Kidney (tissue), 14 donors: ENCODE measurements around the gene MAGOH. TPM values are rescaled to one million over a fixed set of nuclear protein-coding genes. Genes with fewer than 3 reads are reported as not detected.
"Not testable (repeated sequence)": the region's sequence is repeated elsewhere in the genome, so short reads cannot be mapped to it uniquely, and the experiment has no call there.

ENCODE experiments used
- DNase-seq, 5 donors: peaks; one replicate each; pipeline ENCODE4 v3.0.0-alpha.2; 2013 to 2020
- FAIRE-seq: peaks from 2 replicates; lab custom pipeline; 2012; peaks lifted over from hg19 to GRCh38; lab: Jason Lieb, UNC
- H3K27ac ChIP-seq, 2 donors: one replicate each; pipeline ENCODE4 v1.7.0; 2013; ENCODE audit warnings: low read depth in 2 of 2, low read length in 2 of 2, inconsistent platforms in 1 of 2
- H3K27me3 ChIP-seq: one replicate; pipeline ENCODE4 v1.7.1; 2013; ENCODE audit warnings: low read length, inconsistent platforms; ENCODE audit not compliant: control insufficient read depth, insufficient read depth
- H3K36me3 ChIP-seq, 3 donors: one replicate each; pipeline versions ENCODE4 v1.7.0 to v1.7.1; 2013; ENCODE audit warnings: low read length in 3 of 3, control low read depth in 1 of 3, inconsistent platforms in 1 of 3; ENCODE audit not compliant: insufficient read depth in 3 of 3, control insufficient read depth in 2 of 3
- H3K4me1 ChIP-seq, 3 donors: one replicate each; pipeline versions ENCODE4 v1.7.0 to v1.7.1; 2013; ENCODE audit warnings: low read length in 3 of 3, inconsistent platforms in 1 of 3, low read depth in 1 of 3; ENCODE audit not compliant: control insufficient read depth in 2 of 3, insufficient read depth in 2 of 3
- H3K4me3 ChIP-seq, 3 donors: one replicate each; pipeline versions ENCODE4 v1.7.0 to v1.8.1; 2013; ENCODE audit warnings: low read length in 3 of 3, control low read depth in 1 of 3, inconsistent platforms in 1 of 3
- H3K9ac ChIP-seq, 3 donors: one replicate each; pipeline versions ENCODE4 v1.7.0 to v1.7.1; 2013; ENCODE audit warnings: low read length in 3 of 3, control low read depth in 1 of 3, inconsistent platforms in 1 of 3
- H3K9me3 ChIP-seq, 3 donors: one replicate each; pipeline versions ENCODE4 v1.7.0 to v1.7.1; 2013; ENCODE audit warnings: low read length in 3 of 3, control low read depth in 1 of 3, inconsistent platforms in 1 of 3; ENCODE audit not compliant: control insufficient read depth in 2 of 3, insufficient read depth in 1 of 3
- CTCF ChIP-seq: IDR thresholded peaks from 3 replicates; pipeline ENCODE4 v1.5.1; 2012; ENCODE audit warnings: mild to moderate bottlenecking, moderate library complexity, borderline replicate concordance; ENCODE audit not compliant: insufficient read depth; ENCODE audit errors: extremely low read depth
- intact Hi-C: fragments of 100-400 bp; cut with DNase I; formaldehyde crosslinking; loops from one replicate; pipeline ENCODE4 v1.11.1; 2022
- polyA plus RNA-seq: library from polyadenylated mRNA; stranded (reverse); fragments of 350-450 nt; fragmentation: Illumina TruSeq; extraction: RNeasy Lipid Tissue Mini Kit (QIAGEN cat#74804); gene quantifications from one replicate; pipeline ENCODE4 v1.2.3, GENCODE V29; 2014; ENCODE audit warnings: low read depth, low replicate concordance; ENCODE audit not compliant: insufficient read depth
- total RNA-seq: library from RNA; stranded (reverse); fragmentation: NEBNext Ultra II Directional; extraction: Animal tissue kit (Norgen Biotek cat#: 25700); gene quantifications from one replicate; pipeline ENCODE4 v1.2.1, GENCODE V29; 2021
- donor health status: control.
- donor health status: control.
- donor health status: control.
- donor health status: control.
- donor health status: control.
- donor health status: DM: yes; HTN: yes; CAD: no.
- donor health status: Normal renal cell carcinoma (clear cell type).

MAGOH gene
- total and polyA plus RNA-seq, 2 donors from 2014 or later: 39.4 to 64.6 TPM

GRCh38 chr1:53285969-53286760 is 47.8 kb upstream of the MAGOH start:
- no peak for TF ChIP-seq CTCF
- no peak for FAIRE-seq
- H3K27me3 ChIP-seq: no peaks in the 10 kb centered on the region
- H3K27ac ChIP-seq: no peak overlapping the region
- DNase-seq: peak in 2 of 5 donors; percentile 29 to 32
- intact Hi-C loops: loop anchor here (10.0 kb wide), 1 partner anchor 479 kb away; no protein-coding TSS in a partner anchor
- H3K9ac ChIP-seq: no peak overlapping the region
- H3K4me3 ChIP-seq: no peak overlapping the region
- no peaks in the 10 kb centered on the region for H3K36me3 ChIP-seq
- no peaks in the 10 kb centered on the region for H3K9me3 ChIP-seq
- H3K4me1 ChIP-seq: no peaks in the 10 kb centered on the region

- TF ChIP-seq CTCF: no peak
- H3K9ac ChIP-seq: no peak overlapping the region
- no peaks in the 10 kb centered on the region for H3K27me3 ChIP-seq
- intact Hi-C loops: loop anchor here (10.0 kb wide), 1 partner anchor 479 kb away; no protein-coding TSS in a partner anchor
- H3K4me3 ChIP-seq: no peak overlapping the region
- no peaks in the 10 kb centered on the region for H3K4me1 ChIP-seq
- H3K27ac ChIP-seq: no peak overlapping the region
- H3K36me3 ChIP-seq: no peaks in the 10 kb centered on the region
- H3K9me3 ChIP-seq: no peaks in the 10 kb centered on the region
- DNase-seq (peak in 1 of 5 donors; percentile 49), FAIRE-seq (no peak)
These were observed 47.2 kb upstream of the MAGOH start for GRCh38 chr1:53285546-53285945.

DNA sequence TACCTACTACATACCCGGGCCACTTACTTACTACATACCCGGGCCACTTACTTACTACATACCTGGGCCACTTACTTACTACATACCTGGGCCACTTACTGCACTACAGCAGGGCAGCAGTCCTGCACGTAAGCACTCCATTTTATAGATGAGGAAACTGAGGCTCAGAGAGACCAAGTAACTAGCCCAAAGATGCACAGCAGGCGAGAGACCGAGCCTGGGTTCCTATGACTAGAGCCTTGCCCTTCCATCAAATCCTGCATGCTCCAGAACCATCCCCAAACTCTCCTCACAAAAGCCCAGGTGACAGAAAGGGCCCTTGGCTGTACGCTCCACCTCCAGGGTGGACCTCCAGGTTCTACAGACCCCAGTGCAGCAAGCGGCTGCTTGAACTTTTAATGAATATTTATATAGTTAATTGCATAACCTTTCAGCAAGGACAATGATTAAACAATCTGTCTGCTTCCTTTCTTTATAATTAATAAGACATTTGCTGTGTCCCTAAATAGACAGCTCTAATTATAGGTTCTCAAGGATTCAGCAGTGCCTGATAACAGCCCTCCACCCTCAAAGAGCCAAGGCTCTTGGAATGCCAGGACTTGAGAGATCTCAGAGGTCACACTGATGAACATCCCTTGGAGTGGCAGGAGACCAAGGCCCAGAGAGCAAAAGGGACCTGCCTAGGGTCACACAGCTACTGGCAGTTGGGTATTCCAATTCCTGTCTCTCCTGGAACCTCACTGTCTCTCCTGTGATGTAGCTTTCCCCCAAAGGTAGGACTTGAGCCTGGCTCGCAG is 46.1 kb upstream of the MAGOH start:
- no peak for TF ChIP-seq CTCF

DNA sequence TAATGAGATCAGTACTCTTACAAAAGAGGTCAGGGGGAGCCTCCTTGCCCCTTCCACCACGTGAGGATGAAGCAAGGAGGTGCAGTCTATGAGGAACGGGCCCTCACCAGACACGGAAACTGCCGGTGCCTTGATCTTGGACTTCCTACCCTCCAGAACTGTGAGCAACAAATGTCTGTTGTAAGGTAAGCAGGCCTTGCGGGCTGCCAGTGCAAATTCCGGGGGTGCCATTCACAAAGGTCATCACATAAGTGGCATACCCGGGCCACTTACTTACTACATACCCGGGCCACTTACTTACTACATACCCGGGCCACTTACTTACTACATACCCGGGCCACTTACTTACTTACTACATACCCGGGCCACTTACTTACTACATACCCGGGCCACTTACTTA is 44.8 kb upstream of the MAGOH start:
- intact Hi-C loops: loop anchor here (10.0 kb wide), 1 partner anchor 482 kb away; no protein-coding TSS in a partner anchor
- H3K27me3 ChIP-seq, FAIRE-seq, H3K36me3 ChIP-seq, H3K27ac ChIP-seq, H3K9me3 ChIP-seq, H3K9ac ChIP-seq, DNase-seq, H3K4me3 ChIP-seq, H3K4me1 ChIP-seq: not testable (repeated sequence)

More for the DNA sequence above, 46.1 kb upstream of the MAGOH start:
- no peaks in the 10 kb centered on the region for H3K27me3 ChIP-seq
- no peak overlapping the region for H3K27ac ChIP-seq
- intact Hi-C loops: loop anchor here (10.0 kb wide), 1 partner anchor 480 kb away; no protein-coding TSS in a partner anchor
- no peaks in the 10 kb centered on the region for H3K4me1 ChIP-seq
- no peak for FAIRE-seq
- no peak overlapping the region for H3K9ac ChIP-seq
- H3K9me3 ChIP-seq: no peaks in the 10 kb centered on the region
- no peak for DNase-seq
- H3K36me3 ChIP-seq: no peaks in the 10 kb centered on the region
- H3K4me3 ChIP-seq: no peak overlapping the region
